ENCODE measurements around the gene RUNX1. TPM values are rescaled to one million over a fixed set of nuclear protein-coding genes. Genes with fewer than 3 reads are reported as not detected.

RUNX1 gene
- total and polyA plus RNA-seq, 2 of the 13 experiments (the other 11 are each of a cell fraction or from before 2014, with no cell fraction given), result 5.4 to 6.4 TPM

- peak; percentile 73 for TF ChIP-seq TCF7 (IDR thresholded peaks at IDR 0.05; ENCODE audit: low read depth)
- TF ChIP-seq KAT8 (CRISPR knock-in tag; IDR thresholded peaks at IDR 0.05), result no peak
- no peak for TF ChIP-seq GMEB2 (CRISPR knock-in tag; IDR thresholded peaks at IDR 0.05; ENCODE audit: low read depth)
- no peak for TF ChIP-seq DRAP1 (CRISPR knock-in tag; IDR thresholded peaks at IDR 0.05)
- no peak for TF ChIP-seq PHF20 (CRISPR knock-in tag; IDR thresholded peaks at IDR 0.05)
- 0 out of 2 replicates have a peak, but pooled peaks have one; percentile 35 for TF ChIP-seq CEBPB (IDR thresholded peaks at IDR 0.05; ENCODE audit: borderline replicate concordance, low read depth, low read length)
- TF ChIP-seq ZNF83 (CRISPR knock-in tag; IDR thresholded peaks at IDR 0.05; ENCODE audit: borderline replicate concordance), result no peak
- no peak for TF ChIP-seq E2F2 (CRISPR knock-in tag; IDR thresholded peaks at IDR 0.05; ENCODE audit: borderline replicate concordance)
- no peak for TF ChIP-seq SP1 (IDR thresholded peaks at IDR 0.05)
- TF ChIP-seq SP1 (CRISPR knock-in tag; IDR thresholded peaks at IDR 0.05), result no peak
- TF ChIP-seq HNF1B (CRISPR knock-in tag; IDR thresholded peaks at IDR 0.05), result no peak
- TF ChIP-seq MBNL3 (CRISPR knock-in tag; conservative IDR thresholded peaks at IDR 0.05), result no peak
- TF ChIP-seq ZNF556 (CRISPR knock-in tag; IDR thresholded peaks at IDR 0.05; ENCODE audit: borderline replicate concordance), result no peak
- TF ChIP-seq ZNF180 (CRISPR knock-in tag; IDR thresholded peaks at IDR 0.05; ENCODE audit: borderline replicate concordance, low read depth), result no peak
- no peak for TF ChIP-seq EZH2 (conservative IDR thresholded peaks at IDR 0.05; ENCODE audit: low read depth, low read length)
- TF ChIP-seq ZFY (CRISPR knock-in tag; IDR thresholded peaks at IDR 0.05), result no peak
- no peak for TF ChIP-seq ZNF362 (CRISPR knock-in tag; IDR thresholded peaks at IDR 0.05; ENCODE audit: borderline replicate concordance)
- TF ChIP-seq MYPOP (CRISPR knock-in tag; IDR thresholded peaks at IDR 0.05), result no peak
- TF ChIP-seq MEF2D (CRISPR knock-in tag; IDR thresholded peaks at IDR 0.05), result no peak
- TF ChIP-seq ZSCAN9 (CRISPR knock-in tag; IDR thresholded peaks at IDR 0.05; ENCODE audit: borderline replicate concordance), result no peak
- no peak for TF ChIP-seq ZBTB42 (CRISPR knock-in tag; IDR thresholded peaks at IDR 0.05)
- no peak for TF ChIP-seq GFI1 (CRISPR knock-in tag; IDR thresholded peaks at IDR 0.05; ENCODE audit: borderline replicate concordance)
- no peak for TF ChIP-seq ZNF326 (CRISPR knock-in tag; IDR thresholded peaks at IDR 0.05; ENCODE audit: borderline replicate concordance)
These were observed 80.4 kb downstream of the RUNX1 start (continued) for GRCh38 chr21:34968414-34969333.

All from HepG2 (cell line).